Stimulated activated naive CD8-positive, alpha-beta T cell treated with anti-CD3 and anti-CD28 coated beads, Interleukin-15, amount 100 ng/mL, for 72 hours (primary cell): ENCODE data around the gene CEP112.
"Not testable (repeated sequence)": the region's sequence is repeated elsewhere in the genome, so short reads cannot be mapped to it uniquely, and the experiment has no call there.

Source experiments
- ATAC-seq: fragments of 150-1000 bp; cut with Tn5 transposase; 2 replicates; pipeline ENCODE4 v1.10.0; 2021; ENCODE audit warnings: mild to moderate bottlenecking, moderate library complexity
- DNase-seq, 2 donors: peaks; one replicate each; pipeline ENCODE4 v3.0.0; 2021 to 2022
- H3K27ac Mint-ChIP-seq, 2 donors: one replicate each; pipeline ENCODE4 v1.8.0; 2022; ENCODE audit warnings: mild to moderate bottlenecking in 2 of 2, mixed read lengths in 2 of 2, moderate library complexity in 2 of 2
- H3K27me3 Mint-ChIP-seq: one replicate; pipeline ENCODE4 v1.8.0; 2022; ENCODE audit warnings: mixed read lengths
- H3K4me1 Mint-ChIP-seq: one replicate; pipeline ENCODE4 v1.8.0; 2022; ENCODE audit warnings: mild to moderate bottlenecking, mixed read lengths
- H3K4me3 Mint-ChIP-seq, 2 donors: one replicate each; pipeline ENCODE4 v1.8.0; 2022; ENCODE audit warnings: mild to moderate bottlenecking in 2 of 2, mixed read lengths in 2 of 2, moderate library complexity in 1 of 2
- H3K9me3 Mint-ChIP-seq, 2 donors: one replicate each; pipeline ENCODE4 v1.8.0; 2022; ENCODE audit warnings: mixed read lengths in 2 of 2

CEP112 gene

GRCh38 chr17:65817951-65818350 is 374.0 kb downstream of the CEP112 start:
- ATAC-seq = no peak
- no peak overlapping the region for H3K4me3 Mint-ChIP-seq
- H3K9me3 Mint-ChIP-seq = no peaks in the 10 kb centered on the region
- H3K4me1 Mint-ChIP-seq = no peaks in the 10 kb centered on the region
- no peak overlapping the region for H3K27ac Mint-ChIP-seq
- no peak for DNase-seq
- H3K27me3 Mint-ChIP-seq = peaks cover 7% of the 10 kb centered on the region

- H3K27ac Mint-ChIP-seq = no peak overlapping the region
- H3K4me3 Mint-ChIP-seq = no peak overlapping the region
- H3K27me3 Mint-ChIP-seq = peaks cover 7% of the 10 kb centered on the region
- H3K9me3 Mint-ChIP-seq = peaks cover 6 to 18% of the 10 kb centered on the region in 2 donors
- no peak for ATAC-seq
- H3K4me1 Mint-ChIP-seq = peaks cover 5% of the 10 kb centered on the region
- no peak for DNase-seq
Observed at GRCh38 chr17:65814418-65814817, 377.5 kb downstream of the CEP112 start.

DNA sequence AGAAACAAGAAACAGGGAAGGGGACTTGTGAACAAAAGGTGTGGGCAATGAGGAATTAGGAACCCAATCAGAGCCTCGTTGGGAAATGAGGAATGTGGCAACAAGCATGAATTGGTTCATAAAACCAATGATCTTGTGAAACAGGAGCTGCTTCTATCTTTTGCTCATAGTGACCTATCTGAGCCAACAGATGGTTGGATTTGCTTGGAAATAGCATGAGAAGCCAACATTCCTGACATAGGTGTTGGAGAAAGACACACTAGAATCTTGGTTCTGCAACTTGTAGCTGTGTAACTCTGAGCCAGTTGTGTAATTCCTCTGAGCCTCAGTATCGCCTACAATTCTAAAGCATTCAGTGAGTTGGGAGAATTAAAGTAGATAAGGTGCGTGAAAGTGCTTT is 378.6 kb downstream of the CEP112 start:
- H3K9me3 Mint-ChIP-seq = peaks cover 17 to 29% of the 10 kb centered on the region in 2 donors
- ATAC-seq = no peak
- DNase-seq = no peak
- peaks cover 10% of the 10 kb centered on the region for H3K4me1 Mint-ChIP-seq
- H3K4me3 Mint-ChIP-seq = no peak overlapping the region
- H3K27ac Mint-ChIP-seq = no peak overlapping the region
- peaks cover 7% of the 10 kb centered on the region for H3K27me3 Mint-ChIP-seq

DNA sequence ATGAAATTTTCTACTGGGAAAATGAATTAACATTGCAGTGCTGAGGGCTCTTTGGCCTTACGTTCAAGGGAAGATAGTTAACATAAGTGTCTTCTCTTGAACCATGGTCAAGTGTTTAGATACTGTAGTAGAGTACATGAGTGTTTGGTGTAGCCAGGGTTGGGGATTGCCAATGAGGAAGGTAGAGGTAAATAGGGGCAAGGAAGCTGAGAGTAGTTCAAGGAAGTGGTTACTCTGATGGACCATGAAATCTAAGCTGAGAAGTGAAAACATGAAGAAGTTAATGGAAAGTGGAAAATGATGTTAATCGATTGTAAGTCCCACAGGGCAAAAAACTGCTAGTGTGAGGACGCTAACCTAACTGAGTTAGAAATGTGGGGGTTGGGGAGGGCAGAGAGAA is 380.9 kb downstream of the CEP112 start:
- H3K27me3 Mint-ChIP-seq = no peaks in the 10 kb centered on the region
- no peak overlapping the region for H3K27ac Mint-ChIP-seq
- no peak overlapping the region for H3K4me3 Mint-ChIP-seq
- H3K9me3 Mint-ChIP-seq = peaks cover 34 to 40% of the 10 kb centered on the region in 2 donors
- H3K4me1 Mint-ChIP-seq = peaks cover 10% of the 10 kb centered on the region
- ATAC-seq (no peak), DNase-seq (no peak)

DNA sequence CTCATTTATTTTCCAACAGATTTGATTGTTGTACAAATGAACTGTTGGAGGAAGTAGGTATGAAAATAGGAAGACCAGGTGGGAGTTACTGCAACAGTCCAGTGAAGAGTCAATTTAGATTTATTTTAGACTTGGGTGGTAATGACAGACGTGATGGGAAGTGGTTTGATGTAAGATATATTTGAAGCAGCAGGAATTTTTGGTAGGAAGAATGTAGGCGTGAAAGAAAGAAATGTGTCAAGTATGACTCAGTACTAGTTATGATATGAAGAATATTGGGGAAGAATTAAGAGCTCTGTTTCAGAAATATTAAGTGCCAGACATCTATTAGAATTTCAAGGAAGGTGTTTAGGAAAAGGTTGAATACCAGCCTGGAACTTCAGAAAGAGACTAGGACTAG is 382.6 kb downstream of the CEP112 start:
- DNase-seq (no peak), ATAC-seq (no peak)
- Mint-ChIP-seq H3K27me3 (no peaks in the 10 kb centered on the region), H3K9me3 (peaks cover 37 to 45% of the 10 kb centered on the region in 2 donors), H3K4me3 (no peak overlapping the region), H3K27ac (no peak overlapping the region), H3K4me1 (peaks cover 10% of the 10 kb centered on the region)

DNA sequence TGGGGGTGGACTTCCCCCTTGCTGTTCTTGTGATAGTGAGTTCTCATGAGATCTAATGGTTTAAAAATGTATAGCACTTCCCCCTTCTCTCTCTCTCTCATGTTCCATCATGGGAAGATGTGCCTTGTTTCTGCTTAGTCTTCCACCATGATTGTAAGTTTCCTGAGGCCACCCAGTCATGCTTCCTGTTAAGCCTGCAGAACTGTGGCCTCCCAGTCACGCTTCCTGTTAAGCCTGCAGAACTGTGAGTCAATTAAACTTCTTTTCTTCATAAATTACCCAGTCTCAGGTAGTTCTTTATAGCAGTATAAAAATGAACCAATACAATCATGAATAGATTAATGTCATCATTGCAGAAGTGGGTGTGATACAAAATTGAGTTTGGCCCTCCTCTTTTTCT is 383.4 kb downstream of the CEP112 start:
- DNase-seq, H3K27ac Mint-ChIP-seq, H3K4me3 Mint-ChIP-seq, ATAC-seq, H3K4me1 Mint-ChIP-seq, H3K27me3 Mint-ChIP-seq: not testable (repeated sequence)
- peaks cover 37 to 45% of the 10 kb centered on the region in 2 donors for H3K9me3 Mint-ChIP-seq

DNA sequence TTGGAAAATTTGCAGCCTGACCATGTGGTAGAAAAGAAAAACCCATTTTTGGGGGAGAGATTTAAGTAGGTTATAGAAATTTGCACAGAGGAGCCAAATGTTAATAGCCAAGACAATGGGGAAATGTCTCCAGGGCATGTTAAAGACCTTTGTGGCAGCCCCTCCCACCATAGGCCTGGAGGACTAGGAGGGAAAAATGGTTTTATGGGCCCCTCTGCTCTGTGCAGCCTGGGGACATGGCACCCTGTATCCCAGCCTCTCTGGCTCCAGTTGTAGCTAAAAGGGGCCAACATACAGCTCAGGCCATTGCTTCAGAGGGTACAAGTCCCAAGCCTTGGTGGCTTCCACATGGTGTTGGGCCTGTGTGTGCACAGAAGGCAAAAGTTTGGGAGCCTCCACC is 384.6 kb downstream of the CEP112 start:
- Mint-ChIP-seq H3K27ac (no peak overlapping the region), H3K9me3 (peaks cover 45 to 57% of the 10 kb centered on the region in 2 donors), H3K4me1 (peaks cover 10% of the 10 kb centered on the region), H3K27me3 (no peaks in the 10 kb centered on the region), H3K4me3 (no peak overlapping the region)
- DNase-seq (no peak), ATAC-seq (no peak)

DNA sequence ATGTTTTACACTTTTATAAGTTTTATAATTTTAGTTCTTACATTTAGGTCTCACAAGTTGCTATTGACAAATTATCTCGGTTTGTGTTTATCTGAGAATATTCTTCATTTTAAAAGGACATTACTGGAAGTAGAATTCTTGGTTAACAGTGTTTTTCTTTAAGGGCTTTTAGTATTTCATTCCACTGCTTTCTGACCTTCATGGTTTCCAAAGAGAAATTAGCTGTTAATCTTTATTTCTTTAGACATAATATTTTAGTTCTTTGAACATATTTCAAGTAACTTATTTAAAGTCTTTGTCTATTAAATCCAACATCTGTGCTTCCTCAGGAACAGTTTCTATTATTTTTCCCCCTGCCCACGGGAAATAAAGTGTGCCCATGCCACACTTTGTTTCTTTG is 390.4 kb downstream of the CEP112 start:
- no peaks in the 10 kb centered on the region for H3K27me3 Mint-ChIP-seq
- peaks cover 28 to 33% of the 10 kb centered on the region in 2 donors for H3K9me3 Mint-ChIP-seq
- H3K4me1 Mint-ChIP-seq = peaks cover 6% of the 10 kb centered on the region
- DNase-seq (no peak), ATAC-seq (no peak)
- no peak overlapping the region for H3K27ac Mint-ChIP-seq
- no peak overlapping the region for H3K4me3 Mint-ChIP-seq

GRCh38 chr17:65800655-65801054 is 391.3 kb downstream of the CEP112 start:
- no peak for DNase-seq
- H3K27ac Mint-ChIP-seq = no peak overlapping the region
- no peak overlapping the region for H3K4me3 Mint-ChIP-seq
- H3K27me3 Mint-ChIP-seq = no peaks in the 10 kb centered on the region
- peaks cover 6% of the 10 kb centered on the region for H3K4me1 Mint-ChIP-seq
- no peak for ATAC-seq
- peaks cover 25 to 27% of the 10 kb centered on the region in 2 donors for H3K9me3 Mint-ChIP-seq

DNA sequence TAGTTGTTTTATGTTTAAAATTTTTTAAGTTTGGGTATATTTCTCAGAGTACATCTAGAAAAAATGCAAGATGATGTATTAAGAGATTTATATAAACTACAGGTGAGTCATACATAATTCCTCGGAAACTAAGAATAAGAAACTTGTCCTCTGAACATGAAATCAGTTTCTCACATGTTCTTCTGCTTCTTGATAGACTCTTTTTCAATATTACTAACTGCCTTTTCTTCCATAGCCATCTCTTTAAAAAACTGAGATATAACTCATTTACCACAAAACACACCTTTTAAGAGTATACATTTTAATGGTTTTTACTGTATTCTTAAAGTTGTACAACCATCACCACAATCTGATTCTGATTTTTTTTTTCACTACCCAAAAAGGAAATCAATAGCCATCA is 392.1 kb downstream of the CEP112 start:
- H3K27me3 Mint-ChIP-seq = no peaks in the 10 kb centered on the region
- H3K4me3 Mint-ChIP-seq = no peak overlapping the region
- DNase-seq = no peak

DNA sequence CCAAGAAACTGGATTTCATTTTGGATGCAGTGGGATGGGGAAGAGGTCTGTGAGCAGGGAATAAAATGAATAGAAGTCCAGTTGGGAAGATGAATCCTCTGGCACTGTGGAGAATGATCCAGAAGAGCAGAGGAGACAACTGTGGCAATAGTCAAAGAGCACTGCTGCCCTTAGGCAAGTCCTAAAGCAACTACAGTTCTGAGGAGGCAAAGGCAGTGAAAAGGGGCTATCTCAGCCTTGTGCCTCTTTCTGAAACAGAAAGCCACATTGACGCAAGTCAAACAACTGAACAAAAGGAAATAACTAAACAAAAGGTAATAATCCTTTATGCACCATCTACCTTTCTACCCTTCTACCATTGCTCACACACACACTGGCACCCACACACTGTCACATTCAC is 392.5 kb downstream of the CEP112 start:
- peaks cover 6% of the 10 kb centered on the region for H3K4me1 Mint-ChIP-seq
- H3K9me3 Mint-ChIP-seq = peaks cover 22 to 25% of the 10 kb centered on the region in 2 donors
- no peaks in the 10 kb centered on the region for H3K27me3 Mint-ChIP-seq
- H3K4me3 Mint-ChIP-seq = no peak overlapping the region
- ATAC-seq (peak; percentile 87), DNase-seq (peak in 1 of 2 donors; percentile 24)
- peak overlapping the region in 1 of 2 donors; percentile 72 for H3K27ac Mint-ChIP-seq

More for the DNA sequence above, 392.1 kb downstream of the CEP112 start:
- Mint-ChIP-seq H3K27ac (peak overlapping the region in 1 of 2 donors; percentile 72), H3K4me1 (peaks cover 6% of the 10 kb centered on the region), H3K9me3 (peaks cover 22 to 25% of the 10 kb centered on the region in 2 donors)
- ATAC-seq = peak; percentile 75

- Mint-ChIP-seq H3K4me1 (peaks cover 6% of the 10 kb centered on the region), H3K4me3 (no peak overlapping the region), H3K27ac (no peak overlapping the region), H3K27me3 (no peaks in the 10 kb centered on the region), H3K9me3 (peaks cover 14 to 21% of the 10 kb centered on the region in 2 donors)
- peak in 1 of 2 donors; percentile 8 for DNase-seq
- no peak for ATAC-seq
Observed at GRCh38 chr17:65797809-65798208, 394.1 kb downstream of the CEP112 start.

DNA sequence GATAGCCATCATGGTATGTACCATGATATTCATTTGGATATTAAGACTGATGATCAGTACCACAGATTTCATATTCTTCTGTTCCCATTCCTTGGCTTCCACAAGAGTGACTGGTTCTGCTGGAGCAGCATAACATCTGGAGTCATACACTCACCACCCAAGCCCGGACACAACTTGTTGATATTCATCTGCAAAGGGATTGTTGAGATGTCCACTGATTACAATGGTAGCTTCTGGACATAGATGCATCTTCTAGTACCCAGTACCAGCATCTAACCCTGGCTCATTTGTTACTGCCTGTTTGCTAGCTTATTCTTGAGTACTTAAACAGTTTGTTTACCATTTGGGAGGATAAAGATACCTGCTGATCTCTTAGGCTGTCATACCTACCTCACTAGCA is 394.8 kb downstream of the CEP112 start:
- DNase-seq (no peak), ATAC-seq (no peak)
- H3K27me3 Mint-ChIP-seq = no peaks in the 10 kb centered on the region
- H3K4me3 Mint-ChIP-seq = no peak overlapping the region
- H3K27ac Mint-ChIP-seq = no peak overlapping the region
- peaks cover 7 to 14% of the 10 kb centered on the region in 2 donors for H3K9me3 Mint-ChIP-seq
- peaks cover 6% of the 10 kb centered on the region for H3K4me1 Mint-ChIP-seq

DNA sequence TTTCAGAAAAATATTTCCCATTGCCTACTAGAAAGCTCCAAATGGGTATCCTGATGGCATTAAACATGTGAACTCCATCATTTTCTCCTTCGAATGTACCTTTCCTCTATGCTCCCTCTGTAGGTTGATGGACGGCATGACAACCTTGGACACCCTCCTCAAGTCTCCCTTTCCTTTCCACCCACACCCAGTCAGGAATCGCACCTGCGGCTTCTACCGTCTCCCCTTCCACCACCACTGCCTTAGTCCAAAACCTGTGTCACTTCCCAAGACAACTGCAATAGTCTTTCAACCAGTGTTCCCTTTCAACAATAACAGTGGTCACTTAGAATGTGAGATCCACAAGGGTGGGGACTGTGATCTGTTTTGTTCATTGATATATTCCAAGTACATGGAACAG is 397.4 kb downstream of the CEP112 start:
- Mint-ChIP-seq H3K4me1 (peaks cover 6% of the 10 kb centered on the region), H3K9me3 (no peaks in the 10 kb centered on the region), H3K27ac (no peak overlapping the region), H3K27me3 (no peaks in the 10 kb centered on the region), H3K4me3 (no peak overlapping the region)
- ATAC-seq (no peak), DNase-seq (no peak)

DNA sequence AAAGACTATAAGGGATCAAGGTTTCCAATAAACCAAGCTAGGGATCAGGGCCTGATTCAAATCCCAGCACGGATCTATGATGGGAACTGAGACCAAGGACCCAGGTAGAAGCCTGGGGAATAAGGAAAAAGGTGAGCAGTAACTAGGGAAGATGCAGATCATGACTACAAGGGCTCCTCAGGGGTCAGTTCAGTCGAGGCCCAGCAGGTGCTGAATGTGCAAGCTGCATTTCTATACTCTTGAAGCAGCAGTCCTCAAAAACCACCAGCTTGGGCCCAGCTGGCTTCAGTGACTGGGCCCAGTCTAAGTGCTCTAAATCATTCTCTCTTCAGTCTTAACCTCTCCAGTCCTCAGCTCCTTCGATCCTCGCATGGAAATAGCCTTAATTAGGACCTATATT is 401.7 kb downstream of the CEP112 start:
- Mint-ChIP-seq H3K4me1 (no peaks in the 10 kb centered on the region), H3K9me3 (no peaks in the 10 kb centered on the region), H3K4me3 (no peak overlapping the region), H3K27me3 (no peaks in the 10 kb centered on the region), H3K27ac (no peak overlapping the region)
- DNase-seq (no peak), ATAC-seq (no peak)

GRCh38 chr17:65787503-65787902 is 404.4 kb downstream of the CEP112 start:
- no peaks in the 10 kb centered on the region for H3K4me1 Mint-ChIP-seq
- ATAC-seq (no peak), DNase-seq (no peak)
- H3K27me3 Mint-ChIP-seq = no peaks in the 10 kb centered on the region
- H3K4me3 Mint-ChIP-seq = no peak overlapping the region
- no peak overlapping the region for H3K27ac Mint-ChIP-seq
- H3K9me3 Mint-ChIP-seq = no peaks in the 10 kb centered on the region

DNA sequence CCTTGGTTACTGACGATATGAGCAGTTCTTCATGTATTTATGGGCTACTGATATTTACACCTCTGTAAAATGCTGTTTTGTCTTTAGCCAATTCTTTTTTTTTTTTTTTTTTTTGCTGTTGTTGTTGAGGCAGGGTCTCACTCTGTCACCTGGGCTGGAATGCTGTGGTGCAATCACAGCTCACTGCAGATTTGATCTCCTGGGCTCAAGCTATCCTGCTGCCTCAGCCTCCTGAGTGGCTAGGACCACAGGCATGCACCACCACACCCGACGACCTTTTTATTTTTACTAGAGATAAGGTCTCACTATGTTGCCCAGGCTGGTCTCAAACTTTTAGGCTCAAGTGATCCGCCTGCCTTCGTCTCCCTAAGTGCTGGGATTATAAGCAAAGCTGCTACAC is 405.5 kb downstream of the CEP112 start:
- H3K27ac Mint-ChIP-seq = no peak overlapping the region
- DNase-seq (no peak), ATAC-seq (no peak)
- H3K4me3 Mint-ChIP-seq = no peak overlapping the region
- no peaks in the 10 kb centered on the region for H3K4me1 Mint-ChIP-seq
- no peaks in the 10 kb centered on the region for H3K9me3 Mint-ChIP-seq
- H3K27me3 Mint-ChIP-seq = no peaks in the 10 kb centered on the region
